Measurements from ENCODE around the gene NDUFS6.

DNA sequence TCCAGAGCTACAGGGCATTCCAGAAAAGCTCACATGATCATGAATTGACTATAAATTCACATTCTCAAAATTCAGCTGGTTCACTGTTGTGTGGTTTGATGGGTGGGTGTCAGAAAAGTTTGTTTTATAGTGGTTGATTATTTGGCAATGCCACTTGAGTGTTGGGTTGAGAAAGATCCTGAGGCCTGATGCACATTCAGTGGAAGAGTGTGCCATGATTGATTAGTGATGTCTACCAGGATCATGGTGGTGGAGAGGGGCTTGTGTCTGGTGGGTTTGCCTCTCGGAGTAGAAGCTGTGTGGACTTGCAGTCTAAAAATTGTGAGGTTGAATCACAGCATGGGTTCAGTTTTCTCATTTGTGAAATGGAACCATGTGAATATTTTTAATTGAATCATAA is 2.0 kb downstream of the NDUFS6 start:
- TF ChIP-seq, protein P1, sequence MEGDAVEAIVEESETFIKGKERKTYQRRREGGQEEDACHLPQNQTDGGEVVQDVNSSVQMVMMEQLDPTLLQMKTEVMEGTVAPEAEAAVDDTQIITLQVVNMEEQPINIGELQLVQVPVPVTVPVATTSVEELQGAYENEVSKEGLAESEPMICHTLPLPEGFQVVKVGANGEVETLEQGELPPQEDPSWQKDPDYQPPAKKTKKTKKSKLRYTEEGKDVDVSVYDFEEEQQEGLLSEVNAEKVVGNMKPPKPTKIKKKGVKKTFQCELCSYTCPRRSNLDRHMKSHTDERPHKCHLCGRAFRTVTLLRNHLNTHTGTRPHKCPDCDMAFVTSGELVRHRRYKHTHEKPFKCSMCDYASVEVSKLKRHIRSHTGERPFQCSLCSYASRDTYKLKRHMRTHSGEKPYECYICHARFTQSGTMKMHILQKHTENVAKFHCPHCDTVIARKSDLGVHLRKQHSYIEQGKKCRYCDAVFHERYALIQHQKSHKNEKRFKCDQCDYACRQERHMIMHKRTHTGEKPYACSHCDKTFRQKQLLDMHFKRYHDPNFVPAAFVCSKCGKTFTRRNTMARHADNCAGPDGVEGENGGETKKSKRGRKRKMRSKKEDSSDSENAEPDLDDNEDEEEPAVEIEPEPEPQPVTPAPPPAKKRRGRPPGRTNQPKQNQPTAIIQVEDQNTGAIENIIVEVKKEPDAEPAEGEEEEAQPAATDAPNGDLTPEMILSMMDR (IDR thresholded peaks at IDR 0.05 in 8 of 11, conservative IDR thresholded peaks at IDR 0.05 in 3 of 11): no peak
- TF ChIP-seq POLR2A (IDR thresholded peaks at IDR 0.05): no peak
